Right ventricle myocardium superior (tissue), 1 donor: ENCODE measurements around the gene FAM209A. TPM values are rescaled to one million over a fixed set of nuclear protein-coding genes. Genes with fewer than 3 reads are reported as not detected.

Source experiments
- total RNA-seq: library from RNA; stranded (reverse); fragmentation: NEBNext Ultra II Directional; extraction: Animal tissue kit (Norgen Biotek cat#: 25700); gene quantifications from one replicate; pipeline ENCODE4 v1.2.1, GENCODE V29; 2021
- donor health status: DM: no; HTN: yes; CAD: no; lungs with severe emphysema.

The FAM209A gene
- total RNA-seq, 1 donor from 2014 or later, result not detected

Other genes starting within 250 kb of the FAM209A start
- 61.3 TPM for gene FAM210B, start 165.8 kb upstream of the FAM209A start, total RNA-seq
- 6.0 TPM for gene AURKA, start 132.5 kb upstream of the FAM209A start, total RNA-seq
- 16.8 TPM for gene CSTF1, start 132.1 kb upstream of the FAM209A start, total RNA-seq
- 0.40 TPM for gene CASS4, start 112.5 kb upstream of the FAM209A start, total RNA-seq
- gene RTF2, start 56.1 kb upstream of the FAM209A start, total RNA-seq, result 78.7 TPM
- gene FAM209B, start 8.5 kb downstream of the FAM209A start, total RNA-seq, result 0.35 TPM
- gene TFAP2C, start 104.6 kb downstream of the FAM209A start, total RNA-seq, result 0.16 TPM